GM23338 (cell line): ENCODE results near the gene ZNF385C. TPM values are rescaled to one million over a fixed set of nuclear protein-coding genes. Genes with fewer than 3 reads are reported as not detected.
A peak's percentile ranks its signal among the peaks of the same experiment; 100 is the strongest.

Experiments used
- ATAC-seq: fragments of 200-7000 bp; cut with Tn5 transposase; 3 replicates; pipeline ENCODE4 v1.9.1; 2020
- DNase-seq: peaks from one replicate; pipeline ENCODE4 v3.0.0-alpha.2; 2015; ENCODE audit warnings: low spot score
- H2AFZ ChIP-seq: fragments of 200-600 bp; sonication (generic); 2 replicates; pipeline ENCODE4 v1.8.0; 2016; ENCODE audit warnings: antibody characterized with exemption, mild to moderate bottlenecking, moderate library complexity
- H3F3A ChIP-seq: fragments of 200-600 bp; sonication (generic); replicated peaks from 2 replicates; pipeline ENCODE4 v1.8.0; 2017; ENCODE audit warnings: antibody characterized with exemption, mixed run types, low read depth
- H3K27ac ChIP-seq: fragments of 200-600 bp; sonication (generic); 2 replicates; pipeline ENCODE4 v1.6.1; 2016; ENCODE audit warnings: low read depth
- H3K27me3 ChIP-seq: fragments of 200-600 bp; sonication (generic); 2 replicates; pipeline ENCODE4 v1.8.0; 2016; ENCODE audit warnings: mild to moderate bottlenecking, mixed run types, moderate library complexity; ENCODE audit not compliant: insufficient read depth
- H3K36me3 ChIP-seq: fragments of 200-600 bp; sonication (generic); 2 replicates; pipeline ENCODE4 v1.8.0; 2016; ENCODE audit warnings: mild to moderate bottlenecking; ENCODE audit not compliant: insufficient read depth
- H3K4me1 ChIP-seq: fragments of 200-600 bp; sonication (generic); 2 replicates; pipeline ENCODE4 v1.8.0; 2016; ENCODE audit warnings: mild to moderate bottlenecking, moderate library complexity; ENCODE audit not compliant: insufficient read depth
- H3K4me2 ChIP-seq: fragments of 200-600 bp; sonication (generic); 2 replicates; pipeline ENCODE4 v1.7.1; 2017; ENCODE audit warnings: mixed run types
- H3K4me3 ChIP-seq: fragments of 200-600 bp; sonication (generic); 2 replicates; pipeline ENCODE4 v1.6.1; 2016; ENCODE audit warnings: mixed run types
- H3K79me2 ChIP-seq: fragments of 200-600 bp; sonication (generic); replicated peaks from 2 replicates; pipeline ENCODE4 v1.8.0; 2017; ENCODE audit warnings: mild to moderate bottlenecking; ENCODE audit not compliant: insufficient read depth
- H3K9me2 ChIP-seq: fragments of 200-600 bp; sonication (generic); 2 replicates; pipeline ENCODE4 v1.8.0; 2017; ENCODE audit not compliant: insufficient read depth
- H4K20me1 ChIP-seq: fragments of 200-600 bp; sonication (generic); replicated peaks from 2 replicates; pipeline ENCODE4 v1.8.0; 2017; ENCODE audit warnings: mild to moderate bottlenecking; ENCODE audit not compliant: insufficient read depth
- H3K27ac Mint-ChIP-seq: 2 replicates; pipeline ENCODE4 v1.8.0; 2020; ENCODE audit warnings: inconsistent platforms, mild to moderate bottlenecking, moderate library complexity, mixed read lengths
- H3K27me3 Mint-ChIP-seq: 3 replicates; pipeline ENCODE4 v1.8.0; 2022; ENCODE audit warnings: low read depth, mild to moderate bottlenecking, moderate library complexity, mixed read lengths, inconsistent platforms; ENCODE audit not compliant: insufficient read depth, poor library complexity
- H3K36me3 Mint-ChIP-seq: 3 replicates; pipeline ENCODE4 v1.8.0; 2021; ENCODE audit warnings: low read depth, mild to moderate bottlenecking, inconsistent platforms, moderate library complexity, mixed read lengths
- H3K4me1 Mint-ChIP-seq: 3 replicates; pipeline ENCODE4 v1.8.0; 2020; ENCODE audit warnings: mild to moderate bottlenecking, inconsistent platforms, mixed read lengths
- H3K4me3 Mint-ChIP-seq: 3 replicates; pipeline ENCODE4 v1.8.0; 2021; ENCODE audit warnings: moderate library complexity, mild to moderate bottlenecking, inconsistent platforms, mixed read lengths
- H3K9me3 Mint-ChIP-seq: 3 replicates; pipeline ENCODE4 v1.8.0; 2020; ENCODE audit warnings: moderate library complexity, mild to moderate bottlenecking, inconsistent platforms, mixed read lengths
- CREB1 ChIP-seq: fragments of 250-450 bp; sonication (Bioruptor Pico); IDR thresholded peaks from 2 replicates; pipeline ENCODE4 v1.5.0; 2020; ENCODE audit warnings: low read depth, mild to moderate bottlenecking, moderate library complexity
- ETS1 ChIP-seq: IDR thresholded peaks from 2 replicates; pipeline ENCODE4 v1.6.1; 2016; ENCODE audit warnings: antibody characterized with exemption
- JUNB ChIP-seq: IDR thresholded peaks from one replicate; pipeline ENCODE4 v1.6.1; 2016; ENCODE audit warnings: antibody characterized with exemption; ENCODE audit not compliant: unreplicated experiment
- REST ChIP-seq: IDR thresholded peaks from one replicate; pipeline ENCODE4 v1.6.1; 2018; ENCODE audit warnings: antibody characterized with exemption; ENCODE audit not compliant: unreplicated experiment
- ZNF331 ChIP-seq: fragments of 250-450 bp; sonication (Bioruptor Pico); IDR thresholded peaks from 2 replicates; pipeline ENCODE4 v1.5.0; 2020; ENCODE audit warnings: low read depth, mild to moderate bottlenecking, moderate library complexity
- polyA plus RNA-seq: library from polyadenylated mRNA; unstranded; fragments of >200 nt; fragmentation: Nextera tagmentation; extraction: Ambion mirVana; gene quantifications from 2 replicates; pipeline ENCODE4 v1.2.1, GENCODE V29; 2016
- total RNA-seq: library from RNA; depleted of rRNA; stranded (reverse); fragments of >200 nt; shearing (Covaris generic); gene quantifications from 2 replicates; pipeline ENCODE4 v1.2.3, GENCODE V29; 2014

ZNF385C gene
- total and polyA plus RNA-seq, 2 experiments from 2014 or later = 1.9 to 3.1 TPM

- Histone ChIP-seq H3F3A (0 out of 2 replicates have a peak, but pooled peaks cover 4% of the 10 kb centered on the region), H4K20me1 (peaks cover 16% of the 10 kb centered on the region), H3K79me2 (peaks cover 81% of the 10 kb centered on the region), H3K9me2 (no peaks in the 10 kb centered on the region), H3K36me3 (no peaks in the 10 kb centered on the region; the same call in 1 of the 2 replicates), H3K27ac (peak overlapping the region; percentile 84), H3K4me1 (peaks cover 10% of the 10 kb centered on the region), H3K4me3 (no peak overlapping the region), H2AFZ (no peak overlapping the region), H3K27me3 (no peaks in the 10 kb centered on the region), H3K4me2 (no peak overlapping the region)
- Mint-ChIP-seq H3K4me3 (no peak overlapping the region; the same call in 2 of the 3 replicates), H3K27ac (peak overlapping the region; percentile 87; the same call in 1 of the 2 replicates), H3K27me3 (peaks cover 11% of the 10 kb centered on the region), H3K9me3 (no peaks in the 10 kb centered on the region), H3K4me1 (peaks cover 33% of the 10 kb centered on the region), H3K36me3 (peaks cover 6% of the 10 kb centered on the region; the same call in 2 of the 3 replicates)
- ATAC-seq (no peak), DNase-seq (no peak)
- TF ChIP-seq ZNF331 (CRISPR knock-in tag) = no peak
Observed at GRCh38 chr17:42135151-42135550, 36.9 kb upstream of the ZNF385C start.

- Mint-ChIP-seq H3K36me3 (peaks cover 21% of the 10 kb centered on the region), H3K4me3 (no peak overlapping the region), H3K4me1 (peaks cover 33% of the 10 kb centered on the region), H3K27me3 (peaks cover 12% of the 10 kb centered on the region), H3K27ac (peak overlapping the region; percentile 15; the same call in 1 of the 2 replicates), H3K9me3 (no peaks in the 10 kb centered on the region)
- TF ChIP-seq ETS1 = no peak
- DNase-seq = no peak
- no peaks in the 10 kb centered on the region for H3K27me3 ChIP-seq
- no peak overlapping the region for H3K4me2 ChIP-seq
- no peaks in the 10 kb centered on the region; the same call in none of the 2 replicates for H3K36me3 ChIP-seq
- no peak overlapping the region for H2AFZ ChIP-seq
- H3K27ac ChIP-seq = no peak overlapping the region
- 0 out of 2 replicates have a peak, but pooled peaks cover 4% of the 10 kb centered on the region for H3F3A ChIP-seq
- ATAC-seq = no peak
- peaks cover 10% of the 10 kb centered on the region; the same call in 1 of the 2 replicates for H3K4me1 ChIP-seq
- peaks cover 65% of the 10 kb centered on the region for H3K79me2 ChIP-seq
- H4K20me1 ChIP-seq = peaks cover 13% of the 10 kb centered on the region
- no peaks in the 10 kb centered on the region for H3K9me2 ChIP-seq
- H3K4me3 ChIP-seq = no peak overlapping the region
Observed at GRCh38 chr17:42133461-42134041, 35.3 kb upstream of the ZNF385C start.

- DNase-seq (no peak), ATAC-seq (no peak)
- 0 out of 2 replicates have a peak, but pooled peaks cover 4% of the 10 kb centered on the region for H3F3A ChIP-seq
- no peak overlapping the region for H3K27ac ChIP-seq
- H3K36me3 Mint-ChIP-seq = peaks cover 27% of the 10 kb centered on the region
- H3K79me2 ChIP-seq = peaks cover 59% of the 10 kb centered on the region
- no peak overlapping the region; the same call in 2 of the 3 replicates for H3K4me3 Mint-ChIP-seq
- H3K4me3 ChIP-seq = no peak overlapping the region
- H3K36me3 ChIP-seq = no peaks in the 10 kb centered on the region; the same call in none of the 2 replicates
- H3K27me3 ChIP-seq = no peaks in the 10 kb centered on the region
- H3K4me1 ChIP-seq = peaks cover 10% of the 10 kb centered on the region; the same call in 1 of the 2 replicates
- H3K4me2 ChIP-seq = no peak overlapping the region
- peaks cover 12% of the 10 kb centered on the region for H4K20me1 ChIP-seq
- H3K9me3 Mint-ChIP-seq = no peaks in the 10 kb centered on the region
- H3K4me1 Mint-ChIP-seq = peaks cover 33% of the 10 kb centered on the region
- H3K27ac Mint-ChIP-seq = peak overlapping the region; percentile 15; the same call in 1 of the 2 replicates
- H3K27me3 Mint-ChIP-seq = peaks cover 14% of the 10 kb centered on the region
- no peak overlapping the region for H2AFZ ChIP-seq
- no peaks in the 10 kb centered on the region for H3K9me2 ChIP-seq
- no peak for TF ChIP-seq REST
- no peak for TF ChIP-seq JUNB
- TF ChIP-seq CREB1 (CRISPR knock-in tag) = no peak
- no peak for TF ChIP-seq ZNF331 (CRISPR knock-in tag)
Observed at GRCh38 chr17:42132941-42133340, 34.7 kb upstream of the ZNF385C start.
